Measurements from ENCODE around the gene TMEM143.

TMEM143 gene

GRCh38 chr19:48381178-48381950 lies 17.6 kb upstream of the TMEM143 start:
- H4K8ac ChIP-seq (ENCODE audit: low read depth, low read length), result no peak overlapping the region
- no peak overlapping the region for H2BK12ac ChIP-seq (ENCODE audit: low read length)
- H2BK5ac ChIP-seq (ENCODE audit: low read length), result no peak overlapping the region
- no peaks in the 10 kb centered on the region for H3K79me1 ChIP-seq (ENCODE audit: low read depth, low read length)
- H3K9ac ChIP-seq (ENCODE audit: low read depth, low read length, poor library complexity), result peak overlapping the region; percentile 34
- no peak overlapping the region for H4K91ac ChIP-seq (ENCODE audit: low read depth, low read length, poor library complexity)
- no peak overlapping the region for H3K4me2 ChIP-seq (ENCODE audit: insufficient read depth, low read length, poor library complexity, severe bottlenecking)
- H2BK15ac ChIP-seq (ENCODE audit: low read length), result no peak overlapping the region
- no CpG with 5 or more reads among the region's 11 CpGs for WGBS, 2 donors (ENCODE audit: extremely low coverage in 2 of 2, insufficient read length in 2 of 2, insufficient replicate concordance in 1 of 2)
- H2BK120ac ChIP-seq (ENCODE audit: low read depth, low read length), result no peak overlapping the region
- H3K4ac ChIP-seq (ENCODE audit: low read length), result no peak overlapping the region
- H3K9me3 ChIP-seq (replicated peaks in 1 of 2; ENCODE audit: control insufficient read depth in 2 of 2, insufficient read depth in 1 of 2, low read depth in 1 of 2, low read length in 2 of 2), result no peaks in the 10 kb centered on the region
- H3K14ac ChIP-seq (ENCODE audit: low read length), result no peak overlapping the region
- H3K18ac ChIP-seq (ENCODE audit: low read length), result no peak overlapping the region
- H3K27me3 ChIP-seq (ENCODE audit: control insufficient read depth in 3 of 3, insufficient read depth in 3 of 3, low read depth in 1 of 3, low read length in 3 of 3), result no peaks in the 10 kb centered on the region
- peaks cover 32 to 48% of the 10 kb centered on the region in 2 donors for H3K36me3 ChIP-seq (replicated peaks in 1 of 2; ENCODE audit: control insufficient read depth in 2 of 2, insufficient read depth in 2 of 2, low read length in 2 of 2)
- no peak overlapping the region for H3K4me3 ChIP-seq (ENCODE audit: low read length in 2 of 2)
- H2AFZ ChIP-seq (ENCODE audit: low read length), result no peak overlapping the region
- H3K27ac ChIP-seq (replicated peaks; ENCODE audit: low read length), result no peak overlapping the region
- no peak overlapping the region for H2AK5ac ChIP-seq (ENCODE audit: low read depth, low read length)
- H3K4me1 ChIP-seq (ENCODE audit: control insufficient read depth in 2 of 2, insufficient read depth in 1 of 2, low read depth in 1 of 2, low read length in 2 of 2), result no peaks in the 10 kb centered on the region
- DNase-seq (ENCODE audit: low spot score), result no peak
- no peak overlapping the region for H3K23ac ChIP-seq (ENCODE audit: low read depth, low read length, poor library complexity)

DNA sequence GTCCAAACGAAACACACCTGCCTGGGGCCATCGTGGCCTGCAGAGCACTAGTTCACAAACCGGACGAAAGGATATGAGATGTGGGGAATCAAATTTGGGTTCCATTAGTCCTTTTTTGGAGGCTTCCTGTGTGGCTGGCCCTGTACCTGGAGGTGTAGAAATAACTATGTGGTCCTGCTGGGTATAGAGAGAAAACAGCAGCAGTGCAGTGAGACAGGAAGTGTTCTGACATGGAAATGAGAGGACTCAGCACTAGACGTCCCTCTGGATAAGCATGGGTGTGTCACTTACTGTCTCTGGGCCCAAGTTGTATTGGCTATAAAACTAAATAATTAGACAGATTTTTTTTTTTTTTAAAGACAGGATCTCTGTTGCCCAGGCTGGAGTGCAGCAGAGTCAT lies 15.3 kb upstream of the TMEM143 start:
- no peak overlapping the region for H3K4me3 ChIP-seq (ENCODE audit: low read length in 2 of 2)
- H3K9ac ChIP-seq (ENCODE audit: low read depth, low read length, poor library complexity), result no peak overlapping the region
- no CpG with 5 or more reads among the region's 5 CpGs for WGBS, 2 donors (ENCODE audit: extremely low coverage in 2 of 2, insufficient read length in 2 of 2, insufficient replicate concordance in 1 of 2)
- H3K27ac ChIP-seq (replicated peaks; ENCODE audit: low read length), result no peak overlapping the region
- H2BK120ac ChIP-seq (ENCODE audit: low read depth, low read length), result no peak overlapping the region
- H2BK12ac ChIP-seq (ENCODE audit: low read length), result no peak overlapping the region
- H2BK15ac ChIP-seq (ENCODE audit: low read length), result no peak overlapping the region
- no peak overlapping the region for H3K23ac ChIP-seq (ENCODE audit: low read depth, low read length, poor library complexity)
- no peak overlapping the region for H3K18ac ChIP-seq (ENCODE audit: low read length)
- no peaks in the 10 kb centered on the region for H3K79me1 ChIP-seq (ENCODE audit: low read depth, low read length)
- H3K27me3 ChIP-seq (ENCODE audit: control insufficient read depth in 3 of 3, insufficient read depth in 3 of 3, low read depth in 1 of 3, low read length in 3 of 3), result no peaks in the 10 kb centered on the region
- no peak overlapping the region for H2AK5ac ChIP-seq (ENCODE audit: low read depth, low read length)
- no peak overlapping the region for H3K4ac ChIP-seq (ENCODE audit: low read length)
- H3K4me1 ChIP-seq (ENCODE audit: control insufficient read depth in 2 of 2, insufficient read depth in 1 of 2, low read depth in 1 of 2, low read length in 2 of 2), result no peaks in the 10 kb centered on the region
- no peak overlapping the region for H2AFZ ChIP-seq (ENCODE audit: low read length)
- no peak overlapping the region for H3K4me2 ChIP-seq (ENCODE audit: insufficient read depth, low read length, poor library complexity, severe bottlenecking)
- no peak overlapping the region for H4K91ac ChIP-seq (ENCODE audit: low read depth, low read length, poor library complexity)
- H3K14ac ChIP-seq (ENCODE audit: low read length), result no peak overlapping the region
- no peak for DNase-seq (ENCODE audit: low spot score)
- H4K8ac ChIP-seq (ENCODE audit: low read depth, low read length), result no peak overlapping the region
- H2BK5ac ChIP-seq (ENCODE audit: low read length), result no peak overlapping the region
- peaks cover 16 to 27% of the 10 kb centered on the region in 2 donors for H3K36me3 ChIP-seq (replicated peaks in 1 of 2; ENCODE audit: control insufficient read depth in 2 of 2, insufficient read depth in 2 of 2, low read length in 2 of 2)
- H3K9me3 ChIP-seq (replicated peaks in 1 of 2; ENCODE audit: control insufficient read depth in 2 of 2, insufficient read depth in 1 of 2, low read depth in 1 of 2, low read length in 2 of 2), result no peaks in the 10 kb centered on the region

DNA sequence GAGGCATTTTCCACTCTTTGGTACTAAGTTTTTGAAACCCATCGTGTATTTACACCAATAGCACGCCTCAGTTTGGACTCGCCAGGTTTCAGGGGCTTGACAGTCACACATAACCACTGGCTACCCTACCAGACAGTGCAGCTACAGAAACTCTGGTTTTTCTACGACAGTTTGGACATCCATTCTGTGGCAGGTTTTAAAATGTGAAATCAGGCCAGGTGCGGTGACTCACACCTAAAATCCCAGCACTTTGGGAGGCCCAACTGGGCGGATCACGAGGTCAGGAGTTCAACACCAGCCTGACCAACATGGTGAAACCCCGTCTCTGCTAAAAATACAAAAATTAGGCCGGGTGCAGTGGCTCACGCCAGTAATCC lies 14.4 kb upstream of the TMEM143 start:
- Histone ChIP-seq H3K4ac (ENCODE audit: low read length) (no peak overlapping the region), H3K4me2 (ENCODE audit: insufficient read depth, low read length, poor library complexity, severe bottlenecking) (no peak overlapping the region), H3K27ac (replicated peaks; ENCODE audit: low read length) (no peak overlapping the region), H3K23ac (ENCODE audit: low read depth, low read length, poor library complexity) (no peak overlapping the region), H3K4me1 (ENCODE audit: control insufficient read depth in 2 of 2, insufficient read depth in 1 of 2, low read depth in 1 of 2, low read length in 2 of 2) (no peaks in the 10 kb centered on the region), H2BK5ac (ENCODE audit: low read length) (no peak overlapping the region), H3K18ac (ENCODE audit: low read length) (no peak overlapping the region), H2AFZ (ENCODE audit: low read length) (no peak overlapping the region), H3K4me3 (ENCODE audit: low read length in 2 of 2) (no peak overlapping the region), H2BK15ac (ENCODE audit: low read length) (no peak overlapping the region), H2AK5ac (ENCODE audit: low read depth, low read length) (no peak overlapping the region), H3K36me3 (replicated peaks in 1 of 2; ENCODE audit: control insufficient read depth in 2 of 2, insufficient read depth in 2 of 2, low read length in 2 of 2) (peaks cover 9 to 19% of the 10 kb centered on the region in 2 donors), H3K27me3 (ENCODE audit: control insufficient read depth in 3 of 3, insufficient read depth in 3 of 3, low read depth in 1 of 3, low read length in 3 of 3) (peaks cover 0 to 4% (median 0%) of the 10 kb centered on the region in 3 experiments), H2BK120ac (ENCODE audit: low read depth, low read length) (no peak overlapping the region), H3K9ac (ENCODE audit: low read depth, low read length, poor library complexity) (no peak overlapping the region), H2BK12ac (ENCODE audit: low read length) (no peak overlapping the region), H4K8ac (ENCODE audit: low read depth, low read length) (no peak overlapping the region), H4K91ac (ENCODE audit: low read depth, low read length, poor library complexity) (no peak overlapping the region), H3K79me1 (ENCODE audit: low read depth, low read length) (no peaks in the 10 kb centered on the region), H3K14ac (ENCODE audit: low read length) (no peak overlapping the region), H3K9me3 (replicated peaks in 1 of 2; ENCODE audit: control insufficient read depth in 2 of 2, insufficient read depth in 1 of 2, low read depth in 1 of 2, low read length in 2 of 2) (no peaks in the 10 kb centered on the region)
- WGBS, 2 donors (ENCODE audit: extremely low coverage in 2 of 2, insufficient read length in 2 of 2, insufficient replicate concordance in 1 of 2), result no CpG with 5 or more reads among the region's 10 CpGs
- DNase-seq (ENCODE audit: low spot score), result no peak

DNA sequence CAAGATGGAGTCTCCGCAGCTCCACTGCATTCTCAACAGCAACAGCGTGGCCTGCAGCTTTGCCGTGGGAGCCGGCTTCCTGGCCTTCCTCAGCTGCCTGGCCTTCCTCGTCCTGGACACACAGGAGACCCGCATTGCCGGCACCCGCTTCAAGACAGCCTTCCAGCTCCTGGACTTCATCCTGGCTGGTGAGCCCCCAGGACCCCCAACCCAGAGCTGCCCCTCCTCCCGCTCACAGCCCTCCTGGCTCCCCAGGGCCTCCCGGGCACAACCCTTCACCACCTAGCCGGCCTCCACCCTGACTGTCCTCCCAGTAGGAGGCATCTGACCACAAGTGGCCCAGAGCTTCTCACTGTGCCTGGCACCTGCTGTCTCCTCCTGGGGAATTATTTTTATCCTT lies 9.8 kb upstream of the TMEM143 start:
- peak overlapping the region; percentile 77 for H2AFZ ChIP-seq (ENCODE audit: low read length)
- H3K4me1 ChIP-seq (ENCODE audit: control insufficient read depth in 2 of 2, insufficient read depth in 1 of 2, low read depth in 1 of 2, low read length in 2 of 2), result peaks cover 2 to 3% of the 10 kb centered on the region in 2 donors
- peak overlapping the region; percentile 65 for H2BK120ac ChIP-seq (ENCODE audit: low read depth, low read length)
- H3K23ac ChIP-seq (ENCODE audit: low read depth, low read length, poor library complexity), result no peak overlapping the region
- H3K36me3 ChIP-seq (replicated peaks in 1 of 2; ENCODE audit: control insufficient read depth in 2 of 2, insufficient read depth in 2 of 2, low read length in 2 of 2), result peaks cover 0 to 2% of the 10 kb centered on the region in 2 donors
- no peak overlapping the region for H4K91ac ChIP-seq (ENCODE audit: low read depth, low read length, poor library complexity)
- WGBS, 2 donors (ENCODE audit: extremely low coverage in 2 of 2, insufficient read length in 2 of 2, insufficient replicate concordance in 1 of 2), result no CpG with 5 or more reads among the region's 11 CpGs
- DNase-seq (ENCODE audit: low spot score), result no peak
- H3K27ac ChIP-seq (replicated peaks; ENCODE audit: low read length), result no peak overlapping the region
- no peak overlapping the region for H3K4me3 ChIP-seq (ENCODE audit: low read length in 2 of 2)
- no peak overlapping the region for H2BK5ac ChIP-seq (ENCODE audit: low read length)
- H3K18ac ChIP-seq (ENCODE audit: low read length), result peak overlapping the region; percentile 59
- H3K9ac ChIP-seq (ENCODE audit: low read depth, low read length, poor library complexity), result peak overlapping the region; percentile 30
- H3K4ac ChIP-seq (ENCODE audit: low read length), result no peak overlapping the region
- H3K14ac ChIP-seq (ENCODE audit: low read length), result no peak overlapping the region
- no peak overlapping the region for H3K4me2 ChIP-seq (ENCODE audit: insufficient read depth, low read length, poor library complexity, severe bottlenecking)
- H3K27me3 ChIP-seq (ENCODE audit: control insufficient read depth in 3 of 3, insufficient read depth in 3 of 3, low read depth in 1 of 3, low read length in 3 of 3), result peaks cover 0 to 20% (median 0%) of the 10 kb centered on the region in 3 experiments
- peak overlapping the region; percentile 33 for H2AK5ac ChIP-seq (ENCODE audit: low read depth, low read length)
- no peaks in the 10 kb centered on the region for H3K9me3 ChIP-seq (replicated peaks in 1 of 2; ENCODE audit: control insufficient read depth in 2 of 2, insufficient read depth in 1 of 2, low read depth in 1 of 2, low read length in 2 of 2)
- no peak overlapping the region for H2BK12ac ChIP-seq (ENCODE audit: low read length)
- H3K79me1 ChIP-seq (ENCODE audit: low read depth, low read length), result no peaks in the 10 kb centered on the region
- H4K8ac ChIP-seq (ENCODE audit: low read depth, low read length), result no peak overlapping the region
- H2BK15ac ChIP-seq (ENCODE audit: low read length), result peak overlapping the region; percentile 62
